ENCODE data around the gene MBD5.

The MBD5 gene

GRCh38 chr2:148044322-148044721, 23.4 kb downstream of the MBD5 start:
- no peak overlapping the region for H3K4me3 ChIP-seq (ENCODE audit: low read length)
- no peak overlapping the region for H3K9ac ChIP-seq (ENCODE audit: low read length)
- TF ChIP-seq CTCF (IDR thresholded peaks at IDR 0.05; ENCODE audit: low read depth, low read length) (no peak), EZH2phosphoT487 (IDR thresholded peaks at IDR 0.05; ENCODE audit: low read depth) (no peak)
- no peaks in the 10 kb centered on the region for H3K36me3 ChIP-seq (replicated peaks; ENCODE audit: low read depth, low read length)
- H3K27me3 ChIP-seq (ENCODE audit: low read depth, low read length) = no peaks in the 10 kb centered on the region
- H4K20me1 ChIP-seq (ENCODE audit: insufficient read depth, low read length) = no peaks in the 10 kb centered on the region; the same call in 1 of the 2 replicates
- H3K4me1 ChIP-seq (ENCODE audit: low read length) = peaks cover 50% of the 10 kb centered on the region
- no peak overlapping the region for H3K27ac ChIP-seq (ENCODE audit: low read length)
- no peak overlapping the region for H3K4me2 ChIP-seq (ENCODE audit: low read length)
- no peak overlapping the region for H2AFZ ChIP-seq (ENCODE audit: low read depth, low read length)
- no peaks in the 10 kb centered on the region for H3K9me3 ChIP-seq (ENCODE audit: insufficient read depth, low read length)
- H3K79me2 ChIP-seq (ENCODE audit: low read length) = peaks cover 6% of the 10 kb centered on the region; the same call in 1 of the 2 replicates

- no peaks in the 10 kb centered on the region; the same call in 1 of the 2 replicates for H4K20me1 ChIP-seq (ENCODE audit: insufficient read depth, low read length)
- TF ChIP-seq EZH2phosphoT487 (IDR thresholded peaks at IDR 0.05; ENCODE audit: low read depth) (no peak), CTCF (IDR thresholded peaks at IDR 0.05; ENCODE audit: low read depth, low read length) (no peak)
- H3K36me3 ChIP-seq (replicated peaks; ENCODE audit: low read depth, low read length) = no peaks in the 10 kb centered on the region
- no peak overlapping the region for H3K27ac ChIP-seq (ENCODE audit: low read length)
- H3K27me3 ChIP-seq (ENCODE audit: low read depth, low read length) = no peaks in the 10 kb centered on the region
- no peak overlapping the region for H2AFZ ChIP-seq (ENCODE audit: low read depth, low read length)
- H3K9ac ChIP-seq (ENCODE audit: low read length) = no peak overlapping the region
- H3K4me1 ChIP-seq (ENCODE audit: low read length) = peaks cover 43% of the 10 kb centered on the region
- H3K79me2 ChIP-seq (ENCODE audit: low read length) = peaks cover 2% of the 10 kb centered on the region; the same call in 1 of the 2 replicates
- no peak overlapping the region for H3K4me3 ChIP-seq (ENCODE audit: low read length)
- H3K9me3 ChIP-seq (ENCODE audit: insufficient read depth, low read length) = no peaks in the 10 kb centered on the region
- no peak overlapping the region for H3K4me2 ChIP-seq (ENCODE audit: low read length)
Observed at GRCh38 chr2:148046802-148047201, 25.9 kb downstream of the MBD5 start.

GRCh38 chr2:148048475-148049221, 27.8 kb downstream of the MBD5 start:
- no peaks in the 10 kb centered on the region for H3K27me3 ChIP-seq (ENCODE audit: low read depth, low read length)
- H4K20me1 ChIP-seq (ENCODE audit: insufficient read depth, low read length) = no peaks in the 10 kb centered on the region; the same call in 1 of the 2 replicates
- peak overlapping the region; percentile 44 for H3K27ac ChIP-seq (ENCODE audit: low read length)
- no peak for TF ChIP-seq CTCF (IDR thresholded peaks at IDR 0.05; ENCODE audit: low read depth, low read length)
- no peak for TF ChIP-seq EZH2phosphoT487 (IDR thresholded peaks at IDR 0.05; ENCODE audit: low read depth)
- no peaks in the 10 kb centered on the region for H3K9me3 ChIP-seq (ENCODE audit: insufficient read depth, low read length)
- no peaks in the 10 kb centered on the region for H3K79me2 ChIP-seq (ENCODE audit: low read length)
- H3K9ac ChIP-seq (ENCODE audit: low read length) = no peak overlapping the region
- 0 out of 2 replicates have a peak overlapping the region, but pooled peaks have one; percentile 3 for H3K4me3 ChIP-seq (ENCODE audit: low read length)
- peak overlapping the region; percentile 51 for H3K4me2 ChIP-seq (ENCODE audit: low read length)
- H3K36me3 ChIP-seq (replicated peaks; ENCODE audit: low read depth, low read length) = no peaks in the 10 kb centered on the region
- no peak overlapping the region for H2AFZ ChIP-seq (ENCODE audit: low read depth, low read length)
- H3K4me1 ChIP-seq (ENCODE audit: low read length) = peaks cover 31% of the 10 kb centered on the region

GRCh38 chr2:148049284-148049683, 28.4 kb downstream of the MBD5 start:
- no peak overlapping the region for H3K4me3 ChIP-seq (ENCODE audit: low read length)
- no peak overlapping the region for H3K9ac ChIP-seq (ENCODE audit: low read length)
- no peaks in the 10 kb centered on the region for H3K36me3 ChIP-seq (replicated peaks; ENCODE audit: low read depth, low read length)
- peaks cover 31% of the 10 kb centered on the region for H3K4me1 ChIP-seq (ENCODE audit: low read length)
- TF ChIP-seq CTCF (IDR thresholded peaks at IDR 0.05; ENCODE audit: low read depth, low read length) = no peak
- no peak for TF ChIP-seq EZH2phosphoT487 (IDR thresholded peaks at IDR 0.05; ENCODE audit: low read depth)
- no peaks in the 10 kb centered on the region for H3K79me2 ChIP-seq (ENCODE audit: low read length)
- no peaks in the 10 kb centered on the region; the same call in 1 of the 2 replicates for H4K20me1 ChIP-seq (ENCODE audit: insufficient read depth, low read length)
- H3K4me2 ChIP-seq (ENCODE audit: low read length) = peak overlapping the region; percentile 51; the same call in 1 of the 2 replicates
- H2AFZ ChIP-seq (ENCODE audit: low read depth, low read length) = no peak overlapping the region
- no peaks in the 10 kb centered on the region for H3K27me3 ChIP-seq (ENCODE audit: low read depth, low read length)
- H3K9me3 ChIP-seq (ENCODE audit: insufficient read depth, low read length) = no peaks in the 10 kb centered on the region
- peak overlapping the region; percentile 44; the same call in 1 of the 2 replicates for H3K27ac ChIP-seq (ENCODE audit: low read length)

Data from OCI-LY3 (cell line).